IPS-18a (cell line): ENCODE measurements around the gene INMT.

Source experiments
- H3K27ac ChIP-seq: one replicate; pipeline ENCODE4 v1.5.1; 2013; ENCODE audit warnings: low read length
- H3K27me3 ChIP-seq: one replicate; pipeline ENCODE4 v1.6.1; 2013; ENCODE audit warnings: mild to moderate bottlenecking, low read length; ENCODE audit not compliant: control insufficient read depth, insufficient read depth
- H3K36me3 ChIP-seq: one replicate; pipeline ENCODE4 v1.6.1; 2013; ENCODE audit warnings: low read depth, low read length; ENCODE audit not compliant: control insufficient read depth
- H3K4me1 ChIP-seq: one replicate; pipeline ENCODE4 v1.6.1; 2013; ENCODE audit warnings: low read depth, low read length; ENCODE audit not compliant: control insufficient read depth
- H3K4me3 ChIP-seq: one replicate; pipeline ENCODE4 v1.5.1; 2013; ENCODE audit warnings: low read length
- H3K9ac ChIP-seq: one replicate; pipeline ENCODE4 v1.6.1; 2013; ENCODE audit warnings: mild to moderate bottlenecking, low read length, moderate library complexity
- H3K9me3 ChIP-seq: one replicate; pipeline ENCODE4 v1.6.1; 2013; ENCODE audit warnings: low read depth, low read length; ENCODE audit not compliant: control insufficient read depth

Gene INMT

GRCh38 chr7:30755384-30756154, 3.6 kb downstream of the INMT start:
- no peaks in the 10 kb centered on the region for H3K36me3 ChIP-seq
- no peaks in the 10 kb centered on the region for H3K27me3 ChIP-seq
- no peak overlapping the region for H3K4me3 ChIP-seq
- no peaks in the 10 kb centered on the region for H3K9me3 ChIP-seq
- H3K27ac ChIP-seq, result no peak overlapping the region
- no peak overlapping the region for H3K9ac ChIP-seq
- H3K4me1 ChIP-seq, result no peaks in the 10 kb centered on the region

GRCh38 chr7:30757342-30757692, 5.4 kb downstream of the INMT start:
- H3K9me3 ChIP-seq, result no peaks in the 10 kb centered on the region
- H3K4me1 ChIP-seq, result no peaks in the 10 kb centered on the region
- H3K4me3 ChIP-seq, result no peak overlapping the region
- no peak overlapping the region for H3K27ac ChIP-seq
- no peak overlapping the region for H3K9ac ChIP-seq
- no peaks in the 10 kb centered on the region for H3K27me3 ChIP-seq
- no peaks in the 10 kb centered on the region for H3K36me3 ChIP-seq

- no peak overlapping the region for H3K27ac ChIP-seq
- H3K36me3 ChIP-seq, result no peaks in the 10 kb centered on the region
- H3K9ac ChIP-seq, result no peak overlapping the region
- no peaks in the 10 kb centered on the region for H3K4me1 ChIP-seq
- peaks cover 3% of the 10 kb centered on the region for H3K27me3 ChIP-seq
- no peaks in the 10 kb centered on the region for H3K9me3 ChIP-seq
- H3K4me3 ChIP-seq, result no peak overlapping the region
These were observed 8.7 kb downstream of the INMT start for GRCh38 chr7:30760514-30761213.

- H3K27me3 ChIP-seq, result peaks cover 3% of the 10 kb centered on the region
- H3K9me3 ChIP-seq, result no peaks in the 10 kb centered on the region
These were observed 9.6 kb downstream of the INMT start for GRCh38 chr7:30761214-30762156.

GRCh38 chr7:30764030-30764975, 12.4 kb downstream of the INMT start:
- no peak overlapping the region for H3K9ac ChIP-seq
- H3K9me3 ChIP-seq, result no peaks in the 10 kb centered on the region
- H3K4me1 ChIP-seq, result no peaks in the 10 kb centered on the region
- H3K27me3 ChIP-seq, result peaks cover 3% of the 10 kb centered on the region
- H3K4me3 ChIP-seq, result no peak overlapping the region
- no peak overlapping the region for H3K27ac ChIP-seq
- no peaks in the 10 kb centered on the region for H3K36me3 ChIP-seq

More at GRCh38 chr7:30761214-30762156, 9.6 kb downstream of the INMT start:
- H3K36me3 ChIP-seq, result no peaks in the 10 kb centered on the region
- no peaks in the 10 kb centered on the region for H3K4me1 ChIP-seq
- H3K4me3 ChIP-seq, result no peak overlapping the region
- H3K27ac ChIP-seq, result no peak overlapping the region
- no peak overlapping the region for H3K9ac ChIP-seq

GRCh38 chr7:30765408-30765807, 13.5 kb downstream of the INMT start:
- no peaks in the 10 kb centered on the region for H3K36me3 ChIP-seq
- no peak overlapping the region for H3K27ac ChIP-seq
- H3K4me1 ChIP-seq, result no peaks in the 10 kb centered on the region
- H3K4me3 ChIP-seq, result no peak overlapping the region
- H3K9me3 ChIP-seq, result no peaks in the 10 kb centered on the region
- no peak overlapping the region for H3K9ac ChIP-seq
- H3K27me3 ChIP-seq, result peaks cover 6% of the 10 kb centered on the region

- Histone ChIP-seq H3K4me3 (peak overlapping the region; percentile 77), H3K27me3 (peaks cover 4% of the 10 kb centered on the region), H3K9me3 (no peaks in the 10 kb centered on the region), H3K9ac (peak overlapping the region; percentile 12), H3K27ac (no peak overlapping the region), H3K36me3 (no peaks in the 10 kb centered on the region), H3K4me1 (no peaks in the 10 kb centered on the region)
These were observed 18.9 kb downstream of the INMT start for GRCh38 chr7:30770845-30771173.

GRCh38 chr7:30771174-30771879, 19.4 kb downstream of the INMT start, which contains the start of gene MINDY4:
MINDY4 (plus strand) TSS chr7:30771417; CDS start chr7:30771494, 77 bp downstream.
- Histone ChIP-seq H3K4me3 (peak within 1 kb of the TSS; percentile 77), H3K27me3 (peaks cover 4% of the 10 kb centered on the region), H3K4me1 (no peaks in the 10 kb centered on the region), H3K36me3 (no peaks in the 10 kb centered on the region), H3K9ac (peak within 1 kb of the TSS; percentile 71), H3K9me3 (no peaks in the 10 kb centered on the region), H3K27ac (no peak within 1 kb of the TSS)

- Histone ChIP-seq H3K27me3 (peaks cover 4% of the 10 kb centered on the region), H3K9me3 (no peaks in the 10 kb centered on the region), H3K4me3 (peak overlapping the region; percentile 77), H3K9ac (peak overlapping the region; percentile 71), H3K27ac (no peak overlapping the region), H3K36me3 (no peaks in the 10 kb centered on the region), H3K4me1 (no peaks in the 10 kb centered on the region)
These were observed 20.0 kb downstream of the INMT start for GRCh38 chr7:30771880-30772425.

GRCh38 chr7:30772984-30773383, 21.0 kb downstream of the INMT start:
- H3K27ac ChIP-seq, result no peak overlapping the region
- no peak overlapping the region for H3K9ac ChIP-seq
- H3K27me3 ChIP-seq, result peaks cover 4% of the 10 kb centered on the region
- H3K4me1 ChIP-seq, result no peaks in the 10 kb centered on the region
- H3K9me3 ChIP-seq, result no peaks in the 10 kb centered on the region
- no peak overlapping the region for H3K4me3 ChIP-seq
- no peaks in the 10 kb centered on the region for H3K36me3 ChIP-seq
